T-cell (primary cell): ENCODE data around the gene CRYAB. TPM values are rescaled to one million over a fixed set of nuclear protein-coding genes. Genes with fewer than 3 reads are reported as not detected.

ENCODE experiments used
- ATAC-seq, 4 experiments: fragments of 200-7000 bp in 3 of 4; fragments of 150-1000 bp in 1 of 4; cut with Tn5 transposase; replicated peaks in 1 of 4; 1 replicate in 3 of 4; 2 replicates in 1 of 4; pipeline ENCODE4 v1.10.0; 2021; ENCODE audit warnings: moderate library complexity in 3 of 4, mild to moderate bottlenecking in 2 of 4, moderate number of reproducible peaks in 1 of 4
- CTCF ChIA-PET, 2 donors: fragments of 300-600 bp; sonication (Branson Sonifier 250); formaldehyde crosslinking; loops; one replicate each; lab custom pipeline; 2022; ENCODE audit warnings: antibody characterized with exemption in 2 of 2; lab: Charles Lee
- POLR2A ChIA-PET, 2 donors: fragments of 300-600 bp; sonication (Branson Sonifier 250); formaldehyde crosslinking; loops; one replicate each; lab custom pipeline; 2022; ENCODE audit warnings: antibody characterized with exemption in 2 of 2; lab: Charles Lee
- DNase-seq, 35 experiments: peaks; one replicate each; pipeline versions ENCODE4 v3.0.0 to v3.0.0-alpha.2; 2013 to 2023
- H3K27ac ChIP-seq: one replicate; pipeline ENCODE4 v1.5.1; 2013; ENCODE audit warnings: low read length
- H3K27me3 ChIP-seq, 2 experiments: replicated peaks in 1 of 2; 1 replicate in 1 of 2; 2 replicates in 1 of 2; pipeline versions ENCODE4 v1.6.1 to v1.7.0; 2013; ENCODE audit warnings: low read length in 1 of 2, mixed read lengths in 1 of 2; ENCODE audit not compliant: control insufficient read depth in 2 of 2, insufficient read depth in 2 of 2; ENCODE audit errors: extremely low read depth in 1 of 2
- H3K36me3 ChIP-seq, 2 donors: 1 replicate in 1 of 2; 2 replicates in 1 of 2; pipeline versions ENCODE4 v1.6.1 to v1.7.0; 2013; ENCODE audit warnings: low read length in 1 of 2; ENCODE audit not compliant: control insufficient read depth in 2 of 2, insufficient read depth in 1 of 2; ENCODE audit errors: extremely low read depth in 1 of 2
- H3K4me1 ChIP-seq, 2 experiments: 1 replicate in 1 of 2; 2 replicates in 1 of 2; pipeline versions ENCODE4 v1.6.1 to v1.7.0; 2013; ENCODE audit warnings: low read length in 2 of 2, mixed read lengths in 1 of 2; ENCODE audit not compliant: insufficient read depth in 2 of 2, control insufficient read depth in 1 of 2; ENCODE audit errors: extremely low read depth in 1 of 2
- H3K4me3 ChIP-seq, 2 donors: 1 replicate in 1 of 2; 2 replicates in 1 of 2; pipeline versions ENCODE4 v1.5.1 to v1.7.0; 2013; ENCODE audit warnings: mild to moderate bottlenecking in 2 of 2, low read length in 1 of 2, moderate library complexity in 1 of 2; ENCODE audit not compliant: control insufficient read depth in 1 of 2; ENCODE audit errors: extremely low read depth in 1 of 2
- H3K9me3 ChIP-seq: 2 replicates; pipeline ENCODE4 v1.7.0; 2013
- H3K27ac Mint-ChIP-seq, 2 donors: one replicate each; pipeline ENCODE4 v1.8.0; 2020 to 2021; ENCODE audit warnings: mild to moderate bottlenecking in 2 of 2, mixed read lengths in 2 of 2
- H3K27me3 Mint-ChIP-seq, 2 donors: one replicate each; pipeline ENCODE4 v1.8.0; 2021 to 2022; ENCODE audit warnings: mixed read lengths in 2 of 2
- H3K36me3 Mint-ChIP-seq: one replicate; pipeline ENCODE4 v1.8.0; 2021; ENCODE audit warnings: mixed read lengths
- H3K4me1 Mint-ChIP-seq, 3 donors: one replicate each; pipeline ENCODE4 v1.8.0; 2020 to 2022; ENCODE audit warnings: mixed read lengths in 3 of 3, mild to moderate bottlenecking in 1 of 3
- H3K4me3 Mint-ChIP-seq, 3 donors: one replicate each; pipeline ENCODE4 v1.8.0; 2020 to 2022; ENCODE audit warnings: mild to moderate bottlenecking in 3 of 3, mixed read lengths in 3 of 3, moderate library complexity in 3 of 3
- H3K9me3 Mint-ChIP-seq, 3 donors: one replicate each; pipeline ENCODE4 v1.8.0; 2020 to 2022; ENCODE audit warnings: mixed read lengths in 3 of 3
- WGBS: methylation state at CpG from one replicate; pipeline ENCODE4 v1.1.5; 2013; ENCODE audit warnings: missing lambda C conversion rate; ENCODE audit not compliant: insufficient coverage; 5-methylcytosine and 5-hydroxymethylcytosine counted together
- total RNA-seq, 35 experiments: library from RNA in 6 of 35; stranded (reverse) in 6 of 35; fragments of 120-200 nt in 1 of 35; gene quantifications; one replicate each; pipeline versions ENCODE4 v1.2.1 to v1.2.4 and lab custom pipeline; 2013 to 2026

Gene CRYAB
- total RNA-seq, 5 donors from 2014 or later (not counting 1 experiment from before 2014, with no cell fraction given) = 0.38 to 0.49 TPM; not detected in 3

GRCh38 chr11:111930472-111930871 is 18.9 kb upstream of the CRYAB start:
- DNase-seq (no peak), ATAC-seq (no peak)
- no peaks in the 10 kb centered on the region for H3K36me3 Mint-ChIP-seq
- H3K27ac Mint-ChIP-seq = no peak overlapping the region
- Histone ChIP-seq H3K9me3 (no peaks in the 10 kb centered on the region), H3K36me3 (no peaks in the 10 kb centered on the region), H3K27me3 (no peaks in the 10 kb centered on the region), H3K4me3 (no peak overlapping the region), H3K27ac (no peak overlapping the region), H3K4me1 (peaks cover 2 to 26% of the 10 kb centered on the region in 2 experiments)
- POLR2A ChIA-PET = no interaction called here
- no peaks in the 10 kb centered on the region for H3K9me3 Mint-ChIP-seq
- H3K4me3 Mint-ChIP-seq = no peak overlapping the region
- no peaks in the 10 kb centered on the region for H3K27me3 Mint-ChIP-seq
- CTCF ChIA-PET = interaction anchor here (0.6 to 2.4 kb wide), 5 partner anchors 8 to 349 kb away, joined by 3 to 19 read pairs (median 5); no protein-coding TSS in a partner anchor
- WGBS = no CpG with 5 or more reads among the region's 4 CpGs
- peaks cover 11 to 21% (median 19%) of the 10 kb centered on the region in 3 donors for H3K4me1 Mint-ChIP-seq

- DNase-seq = peak; percentile 85 to 98 (median 92)
- peak overlapping the region; percentile 86 for H3K27ac ChIP-seq
- ChIA-PET CTCF (interaction anchor here (0.6 to 2.0 kb wide), 21 partner anchors 9 to 353 kb away, joined by 3 to 20 read pairs (median 4); partner anchors contain the start of genes ALG9 (in 1 of the 2), CFAP68 (in 1 of the 2), FDXACB1 (in 1 of the 2) and NKAPD1 (in 1 of the 2)), POLR2A (interaction anchor here (0.5 to 1.2 kb wide), 16 partner anchors 9 to 330 kb away, joined by 3 to 13 read pairs (median 4); partner anchors contain the start of genes ALG9 (in 1 of the 2) and TIMM8B (in 1 of the 2))
- H3K4me3 ChIP-seq = peak overlapping the region; percentile 38 to 58
- peaks cover 2 to 19% of the 10 kb centered on the region in 2 experiments for H3K4me1 ChIP-seq
- no peaks in the 10 kb centered on the region for H3K9me3 ChIP-seq
- 0% methylated on average over 36 of the region's 47 CpGs for WGBS
- Mint-ChIP-seq H3K4me1 (peaks cover 11 to 15% (median 14%) of the 10 kb centered on the region in 3 donors), H3K36me3 (no peaks in the 10 kb centered on the region), H3K9me3 (no peaks in the 10 kb centered on the region), H3K27me3 (no peaks in the 10 kb centered on the region), H3K27ac (peak overlapping the region; percentile 92 to 93), H3K4me3 (peak overlapping the region; percentile 79 to 82 (median 80))
- ATAC-seq = peak; percentile 90 to 95 (median 91)
- no peaks in the 10 kb centered on the region for H3K27me3 ChIP-seq
- H3K36me3 ChIP-seq = no peaks in the 10 kb centered on the region
Observed at GRCh38 chr11:111926505-111927391, 15.2 kb upstream of the CRYAB start.

GRCh38 chr11:111925953-111926352 is 14.4 kb upstream of the CRYAB start:
- H3K27me3 ChIP-seq = no peaks in the 10 kb centered on the region
- H3K4me1 ChIP-seq = peaks cover 2 to 19% of the 10 kb centered on the region in 2 experiments
- Mint-ChIP-seq H3K9me3 (no peaks in the 10 kb centered on the region), H3K27ac (peak overlapping the region; percentile 92 to 93), H3K4me3 (peak overlapping the region; percentile 60 to 80 (median 79)), H3K27me3 (peaks cover 0 to 1% of the 10 kb centered on the region in 2 donors), H3K4me1 (peaks cover 11 to 14% (median 13%) of the 10 kb centered on the region in 3 donors), H3K36me3 (no peaks in the 10 kb centered on the region)
- 99% methylated on average over 10 of the region's 16 CpGs for WGBS
- no peak for ATAC-seq
- H3K4me3 ChIP-seq = no peak overlapping the region
- H3K9me3 ChIP-seq = no peaks in the 10 kb centered on the region
- CTCF ChIA-PET = interaction anchor here (1.0 to 2.0 kb wide), 10 partner anchors 13 to 354 kb away, joined by 3 to 20 read pairs (median 4); partner anchors contain the start of genes ALG9 (in 1 of the 2), CFAP68 (in 1 of the 2), FDXACB1 (in 1 of the 2) and SDHD (in 1 of the 2)
- H3K27ac ChIP-seq = peak overlapping the region; percentile 86
- no peaks in the 10 kb centered on the region for H3K36me3 ChIP-seq
- POLR2A ChIA-PET = interaction anchor here (0.5 to 1.1 kb wide), 4 partner anchors 11 to 160 kb away, joined by 3 to 7 read pairs (median 4); no protein-coding TSS in a partner anchor
- DNase-seq = no peak

GRCh38 chr11:111923951-111924350 is 12.4 kb upstream of the CRYAB start:
- no peaks in the 10 kb centered on the region for H3K36me3 Mint-ChIP-seq
- CTCF ChIA-PET = interaction anchor here in 1 of 2 donors (1.2 kb wide), 1 partner anchor 42 kb away, joined by 3 read pairs; no protein-coding TSS in a partner anchor
- Histone ChIP-seq H3K4me1 (peaks cover 2 to 19% of the 10 kb centered on the region in 2 experiments), H3K27ac (no peak overlapping the region), H3K27me3 (peaks cover 0 to 6% of the 10 kb centered on the region in 2 experiments), H3K36me3 (no peaks in the 10 kb centered on the region), H3K4me3 (no peak overlapping the region), H3K9me3 (no peaks in the 10 kb centered on the region)
- POLR2A ChIA-PET = interaction anchor here in 1 of 2 donors (1.1 kb wide), 1 partner anchor 12 kb away, joined by 3 read pairs; no protein-coding TSS in a partner anchor
- DNase-seq (no peak), ATAC-seq (no peak)
- H3K4me3 Mint-ChIP-seq = no peak overlapping the region
- H3K9me3 Mint-ChIP-seq = no peaks in the 10 kb centered on the region
- H3K27ac Mint-ChIP-seq = peak overlapping the region in 1 of 2 donors; percentile 14
- peaks cover 11 to 14% (median 13%) of the 10 kb centered on the region in 3 donors for H3K4me1 Mint-ChIP-seq
- H3K27me3 Mint-ChIP-seq = peaks cover 0 to 8% of the 10 kb centered on the region in 2 donors

- CTCF ChIA-PET = no interaction called here
- H3K27ac ChIP-seq = no peak overlapping the region
- H3K4me3 ChIP-seq = no peak overlapping the region
- peaks cover 0 to 10% of the 10 kb centered on the region in 2 experiments for H3K27me3 ChIP-seq
- no peaks in the 10 kb centered on the region for H3K36me3 ChIP-seq
- H3K4me1 ChIP-seq = peaks cover 2 to 19% of the 10 kb centered on the region in 2 experiments
- H3K4me1 Mint-ChIP-seq = peaks cover 11 to 14% (median 13%) of the 10 kb centered on the region in 3 donors
- no peaks in the 10 kb centered on the region for H3K9me3 ChIP-seq
- ATAC-seq (no peak), DNase-seq (no peak)
- POLR2A ChIA-PET = no interaction called here
- H3K4me3 Mint-ChIP-seq = no peak overlapping the region
- H3K27me3 Mint-ChIP-seq = peaks cover 0 to 8% of the 10 kb centered on the region in 2 donors
- no peak overlapping the region for H3K27ac Mint-ChIP-seq
- WGBS = no CpG with 5 or more reads among the region's 5 CpGs
- no peaks in the 10 kb centered on the region for H3K36me3 Mint-ChIP-seq
- H3K9me3 Mint-ChIP-seq = no peaks in the 10 kb centered on the region
Observed at GRCh38 chr11:111923351-111923788, 11.8 kb upstream of the CRYAB start.

- no peak overlapping the region for H3K27ac Mint-ChIP-seq
- POLR2A ChIA-PET = no interaction called here
Observed at GRCh38 chr11:111922803-111923202, 11.2 kb upstream of the CRYAB start.

More at GRCh38 chr11:111922803-111923202, 11.2 kb upstream of the CRYAB start:
- CTCF ChIA-PET = no interaction called here
- no peaks in the 10 kb centered on the region for H3K9me3 ChIP-seq
- DNase-seq (no peak), ATAC-seq (no peak)
- H3K4me3 Mint-ChIP-seq = no peak overlapping the region
- H3K9me3 Mint-ChIP-seq = no peaks in the 10 kb centered on the region
- no peaks in the 10 kb centered on the region for H3K36me3 ChIP-seq
- no peaks in the 10 kb centered on the region for H3K36me3 Mint-ChIP-seq
- 23% methylated on average over 2 of the region's 2 CpGs for WGBS
- peaks cover 11 to 14% (median 13%) of the 10 kb centered on the region in 3 donors for H3K4me1 Mint-ChIP-seq
- H3K4me3 ChIP-seq = no peak overlapping the region
- peaks cover 2 to 17% of the 10 kb centered on the region in 2 experiments for H3K4me1 ChIP-seq
- H3K27ac ChIP-seq = no peak overlapping the region
- peaks cover 0 to 10% of the 10 kb centered on the region in 2 experiments for H3K27me3 ChIP-seq
- peaks cover 3 to 8% of the 10 kb centered on the region in 2 donors for H3K27me3 Mint-ChIP-seq
